ENCODE measurements around the gene CER1.
"Not testable (repeated sequence)": the region's sequence is repeated elsewhere in the genome, so short reads cannot be mapped to it uniquely, and the experiment has no call there.

Gene CER1

DNA sequence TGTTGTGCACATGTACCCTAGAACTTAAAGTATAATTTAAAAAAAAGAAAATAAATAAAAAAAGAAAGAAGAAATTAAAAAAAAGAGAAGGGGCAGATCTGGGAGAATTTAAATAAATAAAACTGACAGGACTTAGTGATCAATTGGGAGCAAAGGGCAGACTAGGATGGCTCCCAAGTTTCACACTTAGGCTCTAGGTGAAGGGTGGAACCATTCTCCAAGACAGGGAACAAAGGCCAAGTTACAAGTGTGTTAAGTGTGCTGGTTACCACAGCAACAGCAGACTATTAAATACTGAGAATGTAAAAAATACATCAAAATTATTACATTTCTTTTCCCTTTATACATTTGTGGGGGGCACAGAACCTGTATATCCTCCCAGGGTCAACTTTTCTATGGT lies 36.4 kb downstream of the CER1 start:
- no peak overlapping the region for H3K9ac ChIP-seq (ENCODE audit: low read length)
- no peaks in the 10 kb centered on the region for H3K27me3 ChIP-seq (ENCODE audit: insufficient read depth, low read length)
- H3K9me3 ChIP-seq (ENCODE audit: low read length) = no peaks in the 10 kb centered on the region
- peaks cover 32% of the 10 kb centered on the region for H3K36me3 ChIP-seq (ENCODE audit: insufficient read depth, low read length)
- H3K27ac ChIP-seq (ENCODE audit: low read depth, low read length, poor library complexity, severe bottlenecking) = no peak overlapping the region
- 0 out of 2 replicates have a peak, but pooled peaks cover 2% of the 10 kb centered on the region for H3K79me2 ChIP-seq (ENCODE audit: insufficient read depth, low read length)
- no peak overlapping the region for H2AFZ ChIP-seq (ENCODE audit: low read length)
- H4K20me1 ChIP-seq (ENCODE audit: insufficient read depth, low read length) = no peaks in the 10 kb centered on the region
- no peak overlapping the region for H3K4me2 ChIP-seq (ENCODE audit: low read length)
- H3F3A ChIP-seq (ENCODE audit: insufficient read depth, low read length) = no peaks in the 10 kb centered on the region
- H3K4me1 ChIP-seq (ENCODE audit: insufficient read depth, low read length, severe bottlenecking) = peaks cover 37% of the 10 kb centered on the region
- H3K9me2 ChIP-seq (ENCODE audit: low read depth, low read length) = no peaks in the 10 kb centered on the region
- H3K4me3 ChIP-seq (ENCODE audit: low read depth, low read length, poor library complexity, severe bottlenecking) = no peak overlapping the region
- TF ChIP-seq, protein P1, sequence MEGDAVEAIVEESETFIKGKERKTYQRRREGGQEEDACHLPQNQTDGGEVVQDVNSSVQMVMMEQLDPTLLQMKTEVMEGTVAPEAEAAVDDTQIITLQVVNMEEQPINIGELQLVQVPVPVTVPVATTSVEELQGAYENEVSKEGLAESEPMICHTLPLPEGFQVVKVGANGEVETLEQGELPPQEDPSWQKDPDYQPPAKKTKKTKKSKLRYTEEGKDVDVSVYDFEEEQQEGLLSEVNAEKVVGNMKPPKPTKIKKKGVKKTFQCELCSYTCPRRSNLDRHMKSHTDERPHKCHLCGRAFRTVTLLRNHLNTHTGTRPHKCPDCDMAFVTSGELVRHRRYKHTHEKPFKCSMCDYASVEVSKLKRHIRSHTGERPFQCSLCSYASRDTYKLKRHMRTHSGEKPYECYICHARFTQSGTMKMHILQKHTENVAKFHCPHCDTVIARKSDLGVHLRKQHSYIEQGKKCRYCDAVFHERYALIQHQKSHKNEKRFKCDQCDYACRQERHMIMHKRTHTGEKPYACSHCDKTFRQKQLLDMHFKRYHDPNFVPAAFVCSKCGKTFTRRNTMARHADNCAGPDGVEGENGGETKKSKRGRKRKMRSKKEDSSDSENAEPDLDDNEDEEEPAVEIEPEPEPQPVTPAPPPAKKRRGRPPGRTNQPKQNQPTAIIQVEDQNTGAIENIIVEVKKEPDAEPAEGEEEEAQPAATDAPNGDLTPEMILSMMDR (IDR thresholded peaks at IDR 0.05; ENCODE audit: low read length) = no peak
- no peak for TF ChIP-seq EZH2 (IDR thresholded peaks at IDR 0.05; ENCODE audit: borderline replicate concordance, low read length)

DNA sequence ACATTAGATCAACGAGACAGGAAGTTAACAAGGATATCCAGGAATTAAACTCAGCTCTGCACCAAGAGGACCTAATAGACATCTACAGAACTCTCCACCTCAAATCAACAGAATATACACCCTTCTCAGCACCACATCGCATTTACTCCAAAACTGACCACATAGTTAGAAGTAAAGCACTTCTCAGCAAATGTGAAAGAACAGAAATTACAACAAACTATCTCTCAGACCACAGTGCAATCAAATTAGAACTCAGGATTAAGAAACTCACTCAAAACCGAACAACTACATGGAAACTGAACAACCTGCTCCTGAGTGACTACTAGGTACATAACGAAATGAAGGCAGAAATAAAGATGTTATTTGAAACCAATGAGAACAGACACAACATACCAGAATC lies 39.9 kb downstream of the CER1 start:
- not testable (repeated sequence) for H3K27ac ChIP-seq (ENCODE audit: low read depth, low read length, poor library complexity, severe bottlenecking); H3K9me3 ChIP-seq (ENCODE audit: low read length); H3K9ac ChIP-seq (ENCODE audit: low read length); H3K4me1 ChIP-seq (ENCODE audit: insufficient read depth, low read length, severe bottlenecking); H3K4me3 ChIP-seq (ENCODE audit: low read depth, low read length, poor library complexity, severe bottlenecking); H3K9me2 ChIP-seq (ENCODE audit: low read depth, low read length); H3K27me3 ChIP-seq (ENCODE audit: insufficient read depth, low read length); H3F3A ChIP-seq (ENCODE audit: insufficient read depth, low read length); H4K20me1 ChIP-seq (ENCODE audit: insufficient read depth, low read length); H3K4me2 ChIP-seq (ENCODE audit: low read length); H3K79me2 ChIP-seq (ENCODE audit: insufficient read depth, low read length); H2AFZ ChIP-seq (ENCODE audit: low read length)
- peaks cover 29% of the 10 kb centered on the region for H3K36me3 ChIP-seq (ENCODE audit: insufficient read depth, low read length)

DNA sequence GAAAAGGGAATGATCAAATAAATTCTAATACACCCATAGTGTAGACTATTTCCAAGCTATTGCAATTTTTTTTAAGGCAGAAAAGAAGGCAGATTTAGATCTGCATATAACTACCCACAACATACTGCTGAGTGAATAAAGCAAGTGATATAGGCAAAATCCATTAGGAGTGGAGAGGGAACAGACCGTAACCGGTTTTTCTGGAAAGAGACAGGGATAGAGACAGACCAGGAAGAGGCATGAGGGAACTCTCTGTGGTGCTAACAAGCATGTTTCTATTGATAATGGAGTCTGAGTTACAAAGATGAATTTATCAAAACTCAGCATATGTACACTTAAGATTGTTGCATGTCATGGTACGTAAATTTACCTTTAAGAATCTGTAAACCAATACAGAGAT lies 43.8 kb downstream of the CER1 start:
- Histone ChIP-seq H3K27ac (ENCODE audit: low read depth, low read length, poor library complexity, severe bottlenecking) (no peak overlapping the region), H3K27me3 (ENCODE audit: insufficient read depth, low read length) (no peaks in the 10 kb centered on the region), H3K9me3 (ENCODE audit: low read length) (no peaks in the 10 kb centered on the region), H3K9me2 (ENCODE audit: low read depth, low read length) (no peaks in the 10 kb centered on the region), H3K4me3 (ENCODE audit: low read depth, low read length, poor library complexity, severe bottlenecking) (no peak overlapping the region), H3K79me2 (ENCODE audit: insufficient read depth, low read length) (no peaks in the 10 kb centered on the region; the same call in 1 of the 2 replicates), H2AFZ (ENCODE audit: low read length) (no peak overlapping the region), H3K36me3 (ENCODE audit: insufficient read depth, low read length) (peaks cover 15% of the 10 kb centered on the region; the same call in 1 of the 2 replicates), H3K4me1 (ENCODE audit: insufficient read depth, low read length, severe bottlenecking) (no peaks in the 10 kb centered on the region), H4K20me1 (ENCODE audit: insufficient read depth, low read length) (no peaks in the 10 kb centered on the region), H3F3A (ENCODE audit: insufficient read depth, low read length) (no peaks in the 10 kb centered on the region), H3K4me2 (ENCODE audit: low read length) (no peak overlapping the region), H3K9ac (ENCODE audit: low read length) (no peak overlapping the region)
- no peak for TF ChIP-seq EZH2 (IDR thresholded peaks at IDR 0.05; ENCODE audit: borderline replicate concordance, low read length)
- TF ChIP-seq, protein P1 (IDR thresholded peaks at IDR 0.05; ENCODE audit: low read length) = no peak

DNA sequence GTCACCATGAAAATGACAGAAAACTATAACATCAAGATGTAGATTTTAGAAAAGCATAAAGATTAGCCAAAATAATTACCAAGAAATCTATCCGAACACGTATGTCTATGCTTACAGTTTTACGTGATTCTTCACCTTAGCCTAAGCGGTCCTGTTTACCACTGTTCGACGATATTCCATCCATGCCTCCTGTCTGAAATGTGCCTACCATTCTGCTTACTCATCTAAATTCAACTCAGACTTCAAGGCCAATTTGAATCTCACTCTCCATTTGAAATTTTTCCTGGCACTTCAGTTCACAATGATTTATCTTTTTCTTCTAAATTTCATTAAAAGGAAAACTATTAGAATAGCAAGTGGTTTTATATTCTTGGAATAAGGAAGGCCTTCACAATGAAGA lies 44.7 kb downstream of the CER1 start:
- Histone ChIP-seq H3K4me2 (ENCODE audit: low read length) (no peak overlapping the region), H3F3A (ENCODE audit: insufficient read depth, low read length) (no peaks in the 10 kb centered on the region), H3K79me2 (ENCODE audit: insufficient read depth, low read length) (no peaks in the 10 kb centered on the region; the same call in 1 of the 2 replicates), H4K20me1 (ENCODE audit: insufficient read depth, low read length) (no peaks in the 10 kb centered on the region), H3K36me3 (ENCODE audit: insufficient read depth, low read length) (peaks cover 15% of the 10 kb centered on the region; the same call in 1 of the 2 replicates), H3K9ac (ENCODE audit: low read length) (no peak overlapping the region), H3K9me3 (ENCODE audit: low read length) (no peaks in the 10 kb centered on the region), H2AFZ (ENCODE audit: low read length) (no peak overlapping the region), H3K27me3 (ENCODE audit: insufficient read depth, low read length) (no peaks in the 10 kb centered on the region), H3K9me2 (ENCODE audit: low read depth, low read length) (no peaks in the 10 kb centered on the region), H3K27ac (ENCODE audit: low read depth, low read length, poor library complexity, severe bottlenecking) (no peak overlapping the region), H3K4me3 (ENCODE audit: low read depth, low read length, poor library complexity, severe bottlenecking) (no peak overlapping the region), H3K4me1 (ENCODE audit: insufficient read depth, low read length, severe bottlenecking) (no peaks in the 10 kb centered on the region)
- TF ChIP-seq, protein P1 (IDR thresholded peaks at IDR 0.05; ENCODE audit: low read length) = no peak
- no peak for TF ChIP-seq EZH2 (IDR thresholded peaks at IDR 0.05; ENCODE audit: borderline replicate concordance, low read length)
